ENCODE measurements around the gene MAPK9.

DNA sequence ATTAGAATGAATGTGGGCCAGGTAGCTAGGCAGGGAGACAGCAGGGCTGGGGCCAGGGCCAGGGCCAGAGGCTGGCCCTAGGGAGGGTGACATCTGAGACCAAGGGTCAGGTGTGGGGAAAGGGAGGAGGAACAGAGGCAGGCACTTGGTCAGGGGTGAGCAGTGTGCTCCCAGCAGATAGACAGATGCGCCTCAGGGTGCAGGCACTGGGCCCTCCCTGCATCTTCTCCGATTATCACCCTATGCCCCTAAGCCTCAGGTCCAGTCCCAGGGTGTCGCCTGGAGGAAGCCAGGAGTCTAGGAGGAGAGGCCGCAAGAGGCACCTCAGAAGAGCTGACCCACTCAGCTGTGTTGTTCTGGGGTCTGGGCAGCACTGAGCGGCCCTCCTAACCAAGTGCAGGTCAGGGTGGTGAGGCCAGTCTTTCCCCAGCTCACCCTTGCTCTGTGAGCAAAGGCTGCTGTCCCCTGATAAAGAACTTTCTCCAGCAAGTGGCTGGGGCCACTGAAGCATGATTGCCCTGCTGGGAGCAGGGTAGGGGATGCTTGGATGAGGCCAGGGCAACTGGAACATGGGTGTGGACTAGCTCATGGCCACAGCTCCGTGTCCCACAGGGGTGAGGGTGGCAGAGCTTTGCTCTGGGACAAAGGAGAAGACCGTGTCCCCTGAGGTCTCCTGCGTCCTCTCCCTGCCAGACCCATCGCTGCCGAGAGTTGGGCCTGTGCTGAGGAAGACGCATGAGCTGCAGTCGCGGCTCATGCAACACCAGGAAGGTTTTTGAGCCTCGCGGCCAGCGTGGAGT, 80.7 kb downstream of the MAPK9 start:
- TF ChIP-seq CTCF (IDR thresholded peaks at IDR 0.05) (no peak), POLR2A (IDR thresholded peaks at IDR 0.05) (no peak)

Data from right lobe of liver (tissue), 4 donors.